Ascending aorta (tissue), 2 donors: ENCODE measurements around the gene LGI1. TPM values are rescaled to one million over a fixed set of nuclear protein-coding genes. Genes with fewer than 3 reads are reported as not detected.
A peak's percentile ranks its signal among the peaks of the same experiment; 100 is the strongest.

ENCODE experiments used
- DNase-seq, 2 donors: peaks; one replicate each; pipeline ENCODE4 v3.0.0-alpha.2; 2019; ENCODE audit warnings: low spot score in 2 of 2
- H3K27ac ChIP-seq, 2 donors: fragments of 200-600 bp; sonication (generic); one replicate each; pipeline ENCODE4 v1.5.1; 2016 to 2017; ENCODE audit warnings: mild to moderate bottlenecking in 1 of 2
- H3K27me3 ChIP-seq: fragments of 200-600 bp; sonication (generic); one replicate; pipeline ENCODE4 v1.5.1; 2017
- H3K36me3 ChIP-seq, 2 donors: fragments of 200-600 bp; sonication (generic); one replicate each; pipeline ENCODE4 v1.5.1; 2016
- H3K4me1 ChIP-seq, 2 donors: fragments of 200-600 bp; sonication (generic); one replicate each; pipeline ENCODE4 v1.5.1; 2016 to 2017; ENCODE audit warnings: mild to moderate bottlenecking in 1 of 2
- H3K4me3 ChIP-seq, 2 donors: fragments of 200-600 bp; sonication (generic); one replicate each; pipeline ENCODE4 v1.5.1; 2016 to 2017; ENCODE audit warnings: mild to moderate bottlenecking in 1 of 2
- H3K9me3 ChIP-seq, 2 donors: fragments of 200-600 bp; sonication (generic); one replicate each; pipeline ENCODE4 v1.5.1; 2016
- CTCF ChIP-seq, 3 experiments: fragments of 200-600 bp in 2 of 3; fragments of 450-650 bp in 1 of 3; sonication (generic) in 2 of 3; IDR thresholded peaks; one replicate each; pipeline ENCODE4 v1.5.1; 2016 to 2019; ENCODE audit warnings: antibody characterized with exemption in 3 of 3, mild to moderate bottlenecking in 1 of 3, moderate library complexity in 1 of 3
- intact Hi-C: fragments of 100-400 bp; cut with DNase I; formaldehyde crosslinking; loops from one replicate; pipeline ENCODE4 v1.15.1; 2023
- total RNA-seq: library from RNA; depleted of rRNA; stranded (reverse); fragments of >200 nt; gene quantifications from one replicate; pipeline ENCODE4 v1.1.0, GENCODE V29; 2016

The LGI1 gene
- not detected for total RNA-seq

- Histone ChIP-seq H3K9me3 (no peaks in the 10 kb centered on the region), H3K27ac (peak within 1 kb of the TSS; percentile 44 to 49)
- no peak for TF ChIP-seq CTCF (IDR thresholded peaks at IDR 0.05)
Observed at GRCh38 chr10:93757801-93758507, at the start of gene LGI1. Gene LGI1 (plus strand): TSS chr10:93757936. CDS start chr10:93758145, 209 bp downstream.

GRCh38 chr10:93710333-93710909 lies 47.3 kb upstream of the LGI1 start:
- H3K4me3 ChIP-seq = no peak overlapping the region
- no peaks in the 10 kb centered on the region for H3K27me3 ChIP-seq
- DNase-seq = no peak
- intact Hi-C loops = no loop called here
- H3K27ac ChIP-seq = no peak overlapping the region
- H3K9me3 ChIP-seq = no peaks in the 10 kb centered on the region
- no peaks in the 10 kb centered on the region for H3K36me3 ChIP-seq
- H3K4me1 ChIP-seq = no peaks in the 10 kb centered on the region
- TF ChIP-seq CTCF (IDR thresholded peaks at IDR 0.05) = no peak

More at GRCh38 chr10:93757801-93758507, at the start of gene LGI1:
- intact Hi-C loops = loop anchor here (2.0 kb wide), 2 partner anchors 55 to 59 kb away; partner anchors contain the start of gene FRA10AC1
- DNase-seq = no peak
- no peaks in the 10 kb centered on the region for H3K36me3 ChIP-seq
- peak within 1 kb of the TSS; percentile 32 to 65 for H3K4me3 ChIP-seq
- peaks cover 0 to 3% of the 10 kb centered on the region in 2 donors for H3K4me1 ChIP-seq
- H3K27me3 ChIP-seq = no peaks in the 10 kb centered on the region

GRCh38 chr10:93711891-93712290 lies 45.8 kb upstream of the LGI1 start:
- no peaks in the 10 kb centered on the region for H3K9me3 ChIP-seq
- no peaks in the 10 kb centered on the region for H3K4me1 ChIP-seq
- no peak overlapping the region for H3K4me3 ChIP-seq
- H3K27me3 ChIP-seq = no peaks in the 10 kb centered on the region
- TF ChIP-seq CTCF (IDR thresholded peaks at IDR 0.05) = no peak
- no peak overlapping the region for H3K27ac ChIP-seq
- no peaks in the 10 kb centered on the region for H3K36me3 ChIP-seq
- intact Hi-C loops = no loop called here
- DNase-seq = no peak

GRCh38 chr10:93712593-93712992 lies 45.1 kb upstream of the LGI1 start:
- H3K27me3 ChIP-seq = no peaks in the 10 kb centered on the region
- no peaks in the 10 kb centered on the region for H3K9me3 ChIP-seq
- intact Hi-C loops = no loop called here
- H3K36me3 ChIP-seq = no peaks in the 10 kb centered on the region
- no peak for TF ChIP-seq CTCF (IDR thresholded peaks at IDR 0.05)
- H3K4me3 ChIP-seq = no peak overlapping the region
- no peak for DNase-seq
- no peaks in the 10 kb centered on the region for H3K4me1 ChIP-seq
- H3K27ac ChIP-seq = no peak overlapping the region

GRCh38 chr10:93715345-93715744 lies 42.4 kb upstream of the LGI1 start:
- intact Hi-C loops = no loop called here
- Histone ChIP-seq H3K36me3 (no peaks in the 10 kb centered on the region), H3K4me3 (no peak overlapping the region), H3K9me3 (no peaks in the 10 kb centered on the region), H3K27ac (no peak overlapping the region), H3K4me1 (no peaks in the 10 kb centered on the region), H3K27me3 (no peaks in the 10 kb centered on the region)
- no peak for TF ChIP-seq CTCF (IDR thresholded peaks at IDR 0.05)
- DNase-seq = no peak
